Body of pancreas (tissue), 4 donors: ENCODE data around the gene RCOR2. TPM values are rescaled to one million over a fixed set of nuclear protein-coding genes. Genes with fewer than 3 reads are reported as not detected.

Experiments
- ATAC-seq: fragments of 150-250 bp; one replicate; pipeline ENCODE4 v1.9.1; 2016
- DNase-seq, 4 donors: peaks; one replicate each; pipeline ENCODE4 v3.0.0-alpha.2; 2019
- H3K27ac ChIP-seq, 4 donors: fragments of 200-600 bp; sonication (generic); 1 replicate in 3 of 4; 2 replicates in 1 of 4; pipeline versions ENCODE4 v1.5.1 to v1.6.1; 2016 to 2019; ENCODE audit warnings: mild to moderate bottlenecking in 1 of 4, mixed read lengths in 1 of 4, moderate library complexity in 1 of 4
- H3K27me3 ChIP-seq, 2 donors: fragments of 200-600 bp; sonication (generic); one replicate each; pipeline ENCODE4 v1.6.0; 2016; ENCODE audit warnings: mild to moderate bottlenecking in 1 of 2
- H3K36me3 ChIP-seq, 2 donors: fragments of 200-600 bp; sonication (generic); replicated peaks in 1 of 2; 2 replicates each; pipeline ENCODE4 v1.5.1; 2016; ENCODE audit warnings: low read depth in 2 of 2; ENCODE audit not compliant: insufficient read depth in 1 of 2
- H3K4me1 ChIP-seq: fragments of 200-600 bp; sonication (generic); one replicate; pipeline ENCODE4 v1.6.0; 2016
- H3K4me3 ChIP-seq, 2 donors: fragments of 200-600 bp; sonication (generic); 1 replicate in 1 of 2; 2 replicates in 1 of 2; pipeline ENCODE4 v1.5.1; 2016 to 2019
- H3K9me3 ChIP-seq, 3 donors: fragments of 200-600 bp; sonication (generic); 1 replicate in 2 of 3; 2 replicates in 1 of 3; pipeline ENCODE4 v1.5.1; 2016
- CTCF ChIP-seq, 7 experiments: fragments of 450-650 bp in 4 of 7; fragments of 200-600 bp in 3 of 7; sonication (generic) in 3 of 7; IDR thresholded peaks; one replicate each; pipeline ENCODE4 v1.5.1; 2016 to 2019; ENCODE audit warnings: antibody characterized with exemption in 7 of 7
- POLR2A ChIP-seq, 3 donors: fragments of 450-650 bp; IDR thresholded peaks; one replicate each; pipeline ENCODE4 v1.6.1; 2016; ENCODE audit warnings: antibody characterized with exemption in 3 of 3, mild to moderate bottlenecking in 2 of 3
- WGBS, 2 donors: methylation state at CpG; one replicate each; pipeline ENCODE4 v1.1.5; 2017; 5-methylcytosine and 5-hydroxymethylcytosine counted together
- intact Hi-C: fragments of 100-400 bp; cut with DNase I; formaldehyde crosslinking; loops from one replicate; pipeline ENCODE4 v1.15.1; 2023
- total RNA-seq, 2 donors: library from RNA; depleted of rRNA; stranded (reverse); fragments of >200 nt; gene quantifications; one replicate each; pipeline ENCODE4 v1.1.0, GENCODE V29; 2016

RCOR2 gene
- total RNA-seq, 2 donors from 2014 or later: 0.26 to 0.33 TPM

GRCh38 chr11:63920126-63920938, 3.4 kb upstream of the RCOR2 start:
- TF ChIP-seq POLR2A (IDR thresholded peaks at IDR 0.05) (no peak), CTCF (IDR thresholded peaks at IDR 0.05) (no peak)
- Histone ChIP-seq H3K4me1 (peaks cover 52% of the 10 kb centered on the region), H3K4me3 (no peak overlapping the region), H3K27ac (peak overlapping the region; percentile 19 to 67 (median 64)), H3K9me3 (no peaks in the 10 kb centered on the region), H3K36me3 (no peaks in the 10 kb centered on the region), H3K27me3 (no peaks in the 10 kb centered on the region)
- peak; percentile 72 for ATAC-seq
- 10 to 18% methylated on average over 5 to 21 of the region's 22 CpGs for WGBS, 2 donors
- intact Hi-C loops: no loop called here
- DNase-seq: peak; percentile 74 to 91 (median 84)

GRCh38 chr11:63919267-63920125, 2.5 kb upstream of the RCOR2 start:
- DNase-seq (peak in 2 of 4 donors; percentile 30 to 37), ATAC-seq (peak; percentile 1)
- 33 to 41% methylated on average over 10 to 39 of the region's 41 CpGs for WGBS, 2 donors
- Histone ChIP-seq H3K9me3 (no peaks in the 10 kb centered on the region), H3K4me3 (no peak overlapping the region), H3K36me3 (no peaks in the 10 kb centered on the region), H3K27me3 (no peaks in the 10 kb centered on the region), H3K4me1 (peaks cover 52% of the 10 kb centered on the region), H3K27ac (peak overlapping the region; percentile 19 to 67 (median 64))
- TF ChIP-seq POLR2A (IDR thresholded peaks at IDR 0.05) (no peak), CTCF (IDR thresholded peaks at IDR 0.05) (no peak)
- intact Hi-C loops: no loop called here

- Histone ChIP-seq H3K27me3 (no peaks in the 10 kb centered on the region), H3K36me3 (no peaks in the 10 kb centered on the region), H3K4me1 (peaks cover 52% of the 10 kb centered on the region), H3K4me3 (no peak overlapping the region), H3K27ac (peak overlapping the region; percentile 58 to 67 (median 64)), H3K9me3 (no peaks in the 10 kb centered on the region)
- TF ChIP-seq POLR2A (IDR thresholded peaks at IDR 0.05): no peak
- TF ChIP-seq CTCF (IDR thresholded peaks at IDR 0.05): no peak
- WGBS, 2 donors: 58 to 62% methylated on average over 9 of the region's 9 CpGs
- DNase-seq (peak in 1 of 4 donors; percentile 17), ATAC-seq (no peak)
- intact Hi-C loops: no loop called here
Observed at GRCh38 chr11:63918507-63919191, 1.7 kb upstream of the RCOR2 start.

- peaks cover 52% of the 10 kb centered on the region for H3K4me1 ChIP-seq
- H3K4me3 ChIP-seq: no peak overlapping the region
- DNase-seq: peak; percentile 42 to 65 (median 61)
- no peaks in the 10 kb centered on the region for H3K27me3 ChIP-seq
- no peaks in the 10 kb centered on the region for H3K36me3 ChIP-seq
- no peaks in the 10 kb centered on the region for H3K9me3 ChIP-seq
- intact Hi-C loops: no loop called here
- peak; percentile 23 for ATAC-seq
- no peak for TF ChIP-seq CTCF (IDR thresholded peaks at IDR 0.05)
- peak in 2 of 3 donors; percentile 14 to 17 for TF ChIP-seq POLR2A (IDR thresholded peaks at IDR 0.05)
- 11% methylated on average over 49 of the region's 50 CpGs; no CpG with 5 or more reads in 1 of the 2 donors for WGBS, 2 donors
- H3K27ac ChIP-seq: peak overlapping the region; percentile 58 to 67 (median 64)
Observed at GRCh38 chr11:63917692-63918506, 935 bp upstream of the RCOR2 start.
